Keratinocyte (primary cell): Measurements from ENCODE around the gene BDKRB2. TPM values are rescaled to one million over a fixed set of nuclear protein-coding genes. Genes with fewer than 3 reads are reported as not detected.

Experiments
- DNase-seq: peaks from one replicate; pipeline ENCODE4 v3.0.0-alpha.2; 2011; ENCODE audit warnings: low read depth, missing footprints, low spot score
- FAIRE-seq: peaks from 2 replicates; lab custom pipeline; 2011; peaks lifted over from hg19 to GRCh38; lab: Jason Lieb, UNC
- H2AFZ ChIP-seq: 2 replicates; pipeline ENCODE4 v1.6.0; 2012; ENCODE audit warnings: low read length, control low read depth, inconsistent platforms; ENCODE audit not compliant: control insufficient read depth
- H3K27ac ChIP-seq: 2 replicates; pipeline ENCODE4 v1.5.1; 2011; ENCODE audit warnings: low read length; ENCODE audit not compliant: control insufficient read depth, insufficient read depth
- H3K27me3 ChIP-seq: 3 replicates; pipeline ENCODE4 v1.6.0; 2011; ENCODE audit warnings: low read length; ENCODE audit not compliant: control insufficient read depth, insufficient read depth; ENCODE audit errors: extremely low read depth
- H3K36me3 ChIP-seq, 2 experiments: 2 replicates in 1 of 2; 3 replicates in 1 of 2; pipeline ENCODE4 v1.5.1; 2011; ENCODE audit warnings: low read length in 2 of 2, mild to moderate bottlenecking in 1 of 2; ENCODE audit not compliant: control insufficient read depth in 2 of 2, insufficient read depth in 2 of 2; ENCODE audit errors: extremely low read depth in 1 of 2
- H3K4me1 ChIP-seq: 3 replicates; pipeline ENCODE4 v1.5.1; 2011; ENCODE audit warnings: low read length; ENCODE audit not compliant: control insufficient read depth, insufficient read depth; ENCODE audit errors: extremely low read depth
- H3K4me2 ChIP-seq: 3 replicates; pipeline ENCODE4 v1.6.0; 2011; ENCODE audit warnings: low read depth, low read length; ENCODE audit not compliant: control insufficient read depth, insufficient read depth; ENCODE audit errors: extremely low read depth
- H3K4me3 ChIP-seq, 3 experiments: fragments of 200-600 bp in 1 of 3; sonication (generic) in 1 of 3; 2 replicates in 2 of 3; 3 replicates in 1 of 3; pipeline ENCODE4 v1.5.1; 2011 to 2016; ENCODE audit warnings: low read length in 3 of 3, mild to moderate bottlenecking in 3 of 3, control low read depth in 2 of 3, inconsistent platforms in 1 of 3, low read depth in 1 of 3, mixed read lengths in 1 of 3, mixed run types in 1 of 3, moderate library complexity in 1 of 3; ENCODE audit not compliant: control insufficient read depth in 2 of 3, insufficient read depth in 2 of 3; ENCODE audit errors: extremely low read depth in 1 of 3
- H3K79me2 ChIP-seq: 2 replicates; pipeline ENCODE4 v1.6.0; 2012; ENCODE audit warnings: low read length; ENCODE audit not compliant: control insufficient read depth, insufficient read depth
- H3K9ac ChIP-seq: 3 replicates; pipeline ENCODE4 v1.6.0; 2011; ENCODE audit warnings: low read length; ENCODE audit not compliant: control insufficient read depth, insufficient read depth; ENCODE audit errors: extremely low read depth
- H3K9me1 ChIP-seq: 3 replicates; pipeline ENCODE4 v1.6.0; 2011; ENCODE audit warnings: low read length; ENCODE audit not compliant: control insufficient read depth, insufficient read depth; ENCODE audit errors: extremely low read depth
- H3K9me3 ChIP-seq: 2 replicates; pipeline ENCODE4 v1.5.1; 2012; ENCODE audit warnings: low read depth, low read length; ENCODE audit not compliant: control insufficient read depth
- H4K20me1 ChIP-seq: 3 replicates; pipeline ENCODE4 v1.6.0; 2011; ENCODE audit warnings: low read length; ENCODE audit not compliant: control insufficient read depth, insufficient read depth; ENCODE audit errors: extremely low read depth
- EZH2 ChIP-seq: IDR thresholded peaks from one replicate; pipeline ENCODE4 v1.6.1; 2012; ENCODE audit warnings: inconsistent platforms, mild to moderate bottlenecking, low read length, moderate library complexity
- dilution Hi-C: fragments of 300-500 bp; cut with MboI; formaldehyde crosslinking; loops from one replicate; pipeline ENCODE4 v1.7.0; 2020; ENCODE audit warnings: low sequenced_read_pairs; ENCODE audit not compliant: extremely low pct_ligation_motif_present
- polyA plus RNA-seq, 5 experiments: library from polyadenylated mRNA; depleted of rRNA in 3 of 5; stranded (reverse) in 3 of 5; stranded (forward) in 1 of 5; unstranded in 1 of 5; fragments of >200 nt; gene quantifications; 1 replicate in 1 of 5; 2 replicates in 3 of 5; 3 replicates in 1 of 5; pipeline versions ENCODE4 v1.2.1 to v1.2.3, GENCODE V29; 2011 to 2012; ENCODE audit warnings: missing spikeins in 2 of 5, low read depth in 1 of 5, low replicate concordance in 1 of 5
- TF ChIP-seq, protein P1 (sequence below), 3 experiments: IDR thresholded peaks in 1 of 3; conservative IDR thresholded peaks in 1 of 3; optimal IDR thresholded peaks in 1 of 3; 2 replicates in 2 of 3; 3 replicates in 1 of 3; pipeline versions ENCODE3 to v1.5.1; 2011; ENCODE audit warnings: low read length in 3 of 3, mild to moderate bottlenecking in 3 of 3, moderate library complexity in 2 of 3, control low read depth in 1 of 3, inconsistent platforms in 1 of 3; ENCODE audit not compliant: insufficient read depth in 2 of 3; ENCODE audit errors: extremely low read depth in 1 of 3

Gene BDKRB2
- polyA plus RNA-seq, 1 donor (not counting 4 experiments of a cell fraction or from before 2014, with no cell fraction given), result 13.2 TPM

DNA sequence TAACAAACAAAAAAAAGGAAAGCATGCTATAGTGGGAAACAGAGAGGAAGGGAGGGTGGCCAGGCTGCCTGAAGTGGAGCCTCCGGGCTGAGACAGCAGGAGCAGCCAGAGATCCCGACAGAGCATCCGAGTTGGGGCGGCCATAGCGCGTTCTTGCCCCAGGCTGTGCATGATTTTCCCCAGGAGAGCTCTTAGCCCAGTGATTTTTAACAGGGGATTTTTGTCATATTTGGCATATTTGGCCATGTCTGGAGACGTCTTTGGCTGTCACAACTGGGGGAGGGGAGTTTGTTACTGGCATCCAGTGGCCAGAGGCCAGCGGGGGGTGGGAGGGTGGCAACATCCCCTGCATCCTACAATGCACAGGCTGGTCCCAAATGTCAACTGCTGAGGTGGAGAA is 74.9 kb downstream of the BDKRB2 start:
- FAIRE-seq, result no peak
- Histone ChIP-seq H3K4me1 (no peaks in the 10 kb centered on the region), H2AFZ (no peak overlapping the region), H3K36me3 (peaks cover 3 to 7% of the 10 kb centered on the region in 2 experiments), H3K4me2 (no peak overlapping the region), H3K27ac (no peak overlapping the region), H3K9me3 (peaks cover 7% of the 10 kb centered on the region), H3K9me1 (no peaks in the 10 kb centered on the region), H3K4me3 (no peak overlapping the region), H3K79me2 (no peaks in the 10 kb centered on the region), H3K9ac (no peak overlapping the region), H4K20me1 (no peaks in the 10 kb centered on the region), H3K27me3 (no peaks in the 10 kb centered on the region)
- DNase-seq, result no peak
- dilution Hi-C loops, result no loop called here
- no peak for TF ChIP-seq EZH2
- TF ChIP-seq, protein P1, sequence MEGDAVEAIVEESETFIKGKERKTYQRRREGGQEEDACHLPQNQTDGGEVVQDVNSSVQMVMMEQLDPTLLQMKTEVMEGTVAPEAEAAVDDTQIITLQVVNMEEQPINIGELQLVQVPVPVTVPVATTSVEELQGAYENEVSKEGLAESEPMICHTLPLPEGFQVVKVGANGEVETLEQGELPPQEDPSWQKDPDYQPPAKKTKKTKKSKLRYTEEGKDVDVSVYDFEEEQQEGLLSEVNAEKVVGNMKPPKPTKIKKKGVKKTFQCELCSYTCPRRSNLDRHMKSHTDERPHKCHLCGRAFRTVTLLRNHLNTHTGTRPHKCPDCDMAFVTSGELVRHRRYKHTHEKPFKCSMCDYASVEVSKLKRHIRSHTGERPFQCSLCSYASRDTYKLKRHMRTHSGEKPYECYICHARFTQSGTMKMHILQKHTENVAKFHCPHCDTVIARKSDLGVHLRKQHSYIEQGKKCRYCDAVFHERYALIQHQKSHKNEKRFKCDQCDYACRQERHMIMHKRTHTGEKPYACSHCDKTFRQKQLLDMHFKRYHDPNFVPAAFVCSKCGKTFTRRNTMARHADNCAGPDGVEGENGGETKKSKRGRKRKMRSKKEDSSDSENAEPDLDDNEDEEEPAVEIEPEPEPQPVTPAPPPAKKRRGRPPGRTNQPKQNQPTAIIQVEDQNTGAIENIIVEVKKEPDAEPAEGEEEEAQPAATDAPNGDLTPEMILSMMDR (optimal IDR thresholded peaks at IDR 0.05 in 1 of 3, IDR thresholded peaks at IDR 0.05 in 1 of 3, conservative IDR thresholded peaks at IDR 0.05 in 1 of 3; ENCODE audit: extremely low read depth in 1 of 3, insufficient read depth in 2 of 3, low read length in 3 of 3), result no peak

DNA sequence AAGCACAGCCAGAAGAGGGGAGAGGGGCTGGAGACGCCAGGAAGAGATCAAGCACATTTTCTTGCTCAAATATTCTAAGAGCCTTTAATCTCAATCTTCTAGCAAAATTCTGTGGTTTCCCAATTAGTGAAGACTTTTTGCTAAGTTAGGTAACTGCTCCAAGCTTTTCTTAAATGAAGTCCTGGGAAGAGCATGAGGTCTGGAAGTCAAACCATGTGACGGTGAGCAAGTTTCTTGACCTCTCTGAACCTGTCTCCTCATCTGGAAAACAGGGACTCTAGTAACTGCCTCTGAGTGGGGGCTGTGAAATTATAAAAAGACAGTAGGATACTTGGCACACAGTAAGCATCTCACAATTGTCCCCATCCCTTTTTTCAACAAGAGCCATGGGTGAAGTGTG is 75.5 kb downstream of the BDKRB2 start:
- H3K4me2 ChIP-seq, result no peak overlapping the region

More for the DNA sequence above, 75.5 kb downstream of the BDKRB2 start:
- H4K20me1 ChIP-seq, result no peaks in the 10 kb centered on the region
- H3K79me2 ChIP-seq, result no peaks in the 10 kb centered on the region
- peaks cover 3 to 7% of the 10 kb centered on the region in 2 experiments for H3K36me3 ChIP-seq
- H3K9me3 ChIP-seq, result peaks cover 7% of the 10 kb centered on the region
- TF ChIP-seq EZH2, result no peak
- TF ChIP-seq, protein P1 (optimal IDR thresholded peaks at IDR 0.05 in 1 of 3, IDR thresholded peaks at IDR 0.05 in 1 of 3, conservative IDR thresholded peaks at IDR 0.05 in 1 of 3; ENCODE audit: extremely low read depth in 1 of 3, insufficient read depth in 2 of 3, low read length in 3 of 3), result no peak
- DNase-seq, result no peak
- H3K9me1 ChIP-seq, result no peaks in the 10 kb centered on the region
- dilution Hi-C loops, result no loop called here
- H2AFZ ChIP-seq, result no peak overlapping the region
- H3K4me1 ChIP-seq, result no peaks in the 10 kb centered on the region
- no peak overlapping the region for H3K4me3 ChIP-seq
- no peaks in the 10 kb centered on the region for H3K27me3 ChIP-seq
- no peak overlapping the region for H3K9ac ChIP-seq
- H3K27ac ChIP-seq, result no peak overlapping the region
- no peak for FAIRE-seq
